ENCODE measurements around the gene MORN4. TPM values are rescaled to one million over a fixed set of nuclear protein-coding genes. Genes with fewer than 3 reads are reported as not detected.

The MORN4 gene
- total RNA-seq, 1 experiment from 2014 or later, result 14.5 TPM

DNA sequence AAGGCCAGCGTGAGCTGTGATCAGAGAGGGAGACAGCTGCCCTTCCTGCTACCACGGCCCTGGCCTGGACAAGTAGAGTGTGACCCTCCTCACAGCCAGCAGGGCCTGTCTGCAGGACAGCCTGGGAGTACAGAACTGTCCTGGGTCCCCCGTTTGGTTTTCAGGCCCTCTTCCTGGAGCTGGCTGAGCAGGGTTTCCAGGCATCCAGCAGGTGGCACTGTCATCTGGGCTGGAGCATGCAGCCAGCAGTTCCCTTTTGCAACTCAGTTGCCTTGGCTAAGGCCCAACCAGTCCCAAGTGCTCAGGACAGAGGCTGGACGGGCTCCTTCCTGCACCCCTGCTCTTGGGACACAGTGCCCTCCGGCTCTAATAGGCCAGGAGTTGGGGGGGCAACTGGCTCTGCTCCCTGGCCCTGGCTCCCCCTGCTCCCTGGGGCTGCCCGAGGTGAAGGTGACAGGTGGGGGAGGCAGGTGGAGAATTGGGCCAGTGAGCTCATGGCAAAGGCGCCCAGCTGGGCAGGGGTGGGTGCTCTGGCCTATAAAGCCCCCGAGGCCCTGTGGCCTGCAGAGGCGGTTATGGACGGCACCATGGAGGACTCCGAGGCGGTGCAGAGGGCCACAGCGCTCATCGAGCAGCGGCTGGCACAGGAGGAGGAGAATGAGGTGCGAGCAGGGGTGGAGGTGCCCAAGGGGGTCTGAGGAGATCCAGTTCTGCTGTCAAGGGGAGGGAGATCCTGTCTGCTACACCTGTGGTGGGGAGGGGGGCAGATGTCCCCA lies 60.9 kb downstream of the MORN4 start, which contains the start of gene ANKRD2:
TSS of gene ANKRD2 (plus strand) at position 566 of the 776 bp plus-strand sequence. CDS start at position 576, 10 bp downstream.
- H3K4me3 Mint-ChIP-seq (ENCODE audit: unreplicated experiment), result peak within 1 kb of the TSS; percentile 50
- H3K9me3 Mint-ChIP-seq (ENCODE audit: unreplicated experiment), result no peaks in the 10 kb centered on the region
- H3K27ac Mint-ChIP-seq (ENCODE audit: low read depth, unreplicated experiment), result peak within 1 kb of the TSS; percentile 57
- peaks cover 40% of the 10 kb centered on the region for H3K4me1 Mint-ChIP-seq (ENCODE audit: insufficient read depth, unreplicated experiment)
- ChIA-PET POLR2A (interaction anchor here (0.7 to 6.5 kb wide), 28 partner anchors 12 to 293 kb away, joined by 3 to 184 read pairs (median 6); partner anchors contain the start of genes AVPI1, C10orf62, HOGA1 and PI4K2A), CTCF (interaction anchor here (0.6 to 12.4 kb wide), 42 partner anchors 8 to 317 kb away, joined by 3 to 373 read pairs (median 5); partner anchors contain the start of genes AVPI1 and HOGA1)
- intact Hi-C loops (cut with micrococcal nuclease), result loop anchor here (1.0 to 5.0 kb wide), 3 partner anchors 40 to 160 kb away; no protein-coding TSS in a partner anchor
- no peaks in the 10 kb centered on the region for H3K27me3 Mint-ChIP-seq (ENCODE audit: insufficient read depth, unreplicated experiment)
- peak; percentile 89 for DNase-seq (ENCODE audit: unreplicated experiment)
- peaks cover 5% of the 10 kb centered on the region for H3K36me3 Mint-ChIP-seq (ENCODE audit: insufficient read depth, unreplicated experiment)
- TF ChIP-seq, protein P1, sequence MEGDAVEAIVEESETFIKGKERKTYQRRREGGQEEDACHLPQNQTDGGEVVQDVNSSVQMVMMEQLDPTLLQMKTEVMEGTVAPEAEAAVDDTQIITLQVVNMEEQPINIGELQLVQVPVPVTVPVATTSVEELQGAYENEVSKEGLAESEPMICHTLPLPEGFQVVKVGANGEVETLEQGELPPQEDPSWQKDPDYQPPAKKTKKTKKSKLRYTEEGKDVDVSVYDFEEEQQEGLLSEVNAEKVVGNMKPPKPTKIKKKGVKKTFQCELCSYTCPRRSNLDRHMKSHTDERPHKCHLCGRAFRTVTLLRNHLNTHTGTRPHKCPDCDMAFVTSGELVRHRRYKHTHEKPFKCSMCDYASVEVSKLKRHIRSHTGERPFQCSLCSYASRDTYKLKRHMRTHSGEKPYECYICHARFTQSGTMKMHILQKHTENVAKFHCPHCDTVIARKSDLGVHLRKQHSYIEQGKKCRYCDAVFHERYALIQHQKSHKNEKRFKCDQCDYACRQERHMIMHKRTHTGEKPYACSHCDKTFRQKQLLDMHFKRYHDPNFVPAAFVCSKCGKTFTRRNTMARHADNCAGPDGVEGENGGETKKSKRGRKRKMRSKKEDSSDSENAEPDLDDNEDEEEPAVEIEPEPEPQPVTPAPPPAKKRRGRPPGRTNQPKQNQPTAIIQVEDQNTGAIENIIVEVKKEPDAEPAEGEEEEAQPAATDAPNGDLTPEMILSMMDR (IDR thresholded peaks at IDR 0.05; ENCODE audit: unreplicated experiment), result peak; percentile 91
- BruUV-seq (replicated peaks), result no TSS peak

DNA sequence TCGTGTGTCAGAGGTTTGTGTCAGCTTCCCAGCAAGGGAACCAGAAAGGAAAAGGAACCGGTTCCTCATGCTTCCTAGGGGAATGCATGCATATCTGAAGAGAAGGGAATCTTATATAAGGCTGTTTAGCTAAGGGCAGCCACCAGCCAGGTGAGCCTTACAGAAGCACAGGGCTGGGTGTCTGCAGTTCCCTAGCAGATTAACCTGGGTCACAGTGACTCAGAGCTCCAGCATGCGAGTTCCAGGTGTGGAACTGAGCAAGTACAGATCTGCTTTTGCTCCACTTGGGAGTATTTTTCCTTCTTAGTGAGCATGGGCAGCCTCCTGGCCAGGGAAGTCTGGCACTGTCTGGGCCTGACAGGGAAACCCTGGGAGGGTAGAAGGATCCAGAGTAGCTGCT lies 61.7 kb downstream of the MORN4 start:
- BruUV-seq (replicated peaks), result no TSS peak
- no peaks in the 10 kb centered on the region for H3K9me3 Mint-ChIP-seq (ENCODE audit: unreplicated experiment)
- H3K4me3 Mint-ChIP-seq (ENCODE audit: unreplicated experiment), result peak overlapping the region; percentile 50
- peaks cover 5% of the 10 kb centered on the region for H3K36me3 Mint-ChIP-seq (ENCODE audit: insufficient read depth, unreplicated experiment)
- H3K27me3 Mint-ChIP-seq (ENCODE audit: insufficient read depth, unreplicated experiment), result no peaks in the 10 kb centered on the region
- peaks cover 42% of the 10 kb centered on the region for H3K4me1 Mint-ChIP-seq (ENCODE audit: insufficient read depth, unreplicated experiment)
- ChIA-PET CTCF (interaction anchor here (0.6 to 12.4 kb wide), 36 partner anchors 11 to 161 kb away, joined by 3 to 373 read pairs (median 6); partner anchors contain the start of gene AVPI1), POLR2A (interaction anchor here (0.6 to 6.5 kb wide), 29 partner anchors 12 to 293 kb away, joined by 3 to 184 read pairs (median 5); partner anchors contain the start of genes AVPI1, C10orf62, HOGA1 and PI4K2A)
- intact Hi-C loops (cut with micrococcal nuclease), result loop anchor here (1.0 to 5.0 kb wide), 3 partner anchors 41 to 161 kb away; no protein-coding TSS in a partner anchor
- TF ChIP-seq, protein P1 (IDR thresholded peaks at IDR 0.05; ENCODE audit: unreplicated experiment), result no peak
- peak; percentile 76 for DNase-seq (ENCODE audit: unreplicated experiment)
- peak overlapping the region; percentile 57 for H3K27ac Mint-ChIP-seq (ENCODE audit: low read depth, unreplicated experiment)

DNA sequence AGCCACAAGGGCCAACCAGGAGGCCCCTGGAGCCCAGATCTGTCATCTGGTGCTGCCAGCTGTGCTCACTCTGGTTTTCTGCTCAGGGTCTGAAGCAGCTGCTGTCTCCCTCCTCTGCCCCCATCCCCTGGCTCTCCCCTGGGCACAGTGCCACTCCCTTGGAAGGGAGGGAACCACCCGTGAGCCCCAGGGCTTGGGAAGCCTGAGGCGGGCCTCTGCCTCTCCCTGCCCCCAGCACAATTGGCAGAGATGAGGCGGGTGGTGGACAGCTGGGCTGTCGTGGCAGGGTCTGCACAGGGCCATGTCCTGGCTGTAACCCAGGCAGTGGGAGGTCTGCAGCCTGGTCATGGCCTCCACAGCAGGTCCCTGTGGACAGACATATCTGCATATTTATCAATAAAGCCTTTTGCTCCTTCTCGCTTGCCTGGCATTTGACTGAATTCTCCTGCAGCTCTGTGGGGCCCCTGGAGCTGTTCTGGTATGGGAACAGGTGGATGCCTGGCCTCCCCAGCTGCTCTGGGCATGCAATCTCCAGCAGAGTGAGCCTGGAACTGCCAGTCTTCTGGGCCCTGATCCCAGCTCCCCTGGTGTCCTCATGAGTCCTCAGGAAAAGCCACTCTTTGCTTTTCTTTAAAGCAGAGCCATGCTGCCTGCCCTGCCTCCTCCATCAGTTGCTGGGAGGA lies 62.4 kb downstream of the MORN4 start:
- intact Hi-C loops (cut with micrococcal nuclease), result loop anchor here (5.0 kb wide), 2 partner anchors 109 to 161 kb away; no protein-coding TSS in a partner anchor
- ChIA-PET POLR2A (interaction anchor here (0.6 to 6.5 kb wide), 25 partner anchors 12 to 292 kb away, joined by 3 to 184 read pairs (median 6); partner anchors contain the start of genes C10orf62, HOGA1, PI4K2A and RRP12), CTCF (interaction anchor here (0.8 to 12.4 kb wide), 22 partner anchors 12 to 160 kb away, joined by 3 to 373 read pairs (median 8); no protein-coding TSS in a partner anchor)
- Mint-ChIP-seq H3K4me1 (ENCODE audit: insufficient read depth, unreplicated experiment) (peaks cover 43% of the 10 kb centered on the region), H3K4me3 (ENCODE audit: unreplicated experiment) (no peak overlapping the region), H3K9me3 (ENCODE audit: unreplicated experiment) (no peaks in the 10 kb centered on the region), H3K36me3 (ENCODE audit: insufficient read depth, unreplicated experiment) (peaks cover 5% of the 10 kb centered on the region), H3K27me3 (ENCODE audit: insufficient read depth, unreplicated experiment) (no peaks in the 10 kb centered on the region), H3K27ac (ENCODE audit: low read depth, unreplicated experiment) (no peak overlapping the region)
- BruUV-seq (replicated peaks), result no TSS peak
- TF ChIP-seq, protein P1 (IDR thresholded peaks at IDR 0.05; ENCODE audit: unreplicated experiment), result no peak
- no peak for DNase-seq (ENCODE audit: unreplicated experiment)
